GM12878 (cell line): Measurements from ENCODE around the gene ZNF232.
A peak's percentile ranks its signal among the peaks of the same experiment; 100 is the strongest.

Experiments used
- BRCA1 ChIP-seq: IDR thresholded peaks from 2 replicates; pipeline ENCODE4 v1.6.1; 2011; ENCODE audit warnings: low read depth, low read length, improper control_type of control experiment
- CREM ChIP-seq: IDR thresholded peaks from 2 replicates; pipeline ENCODE4 v1.6.1; 2014; ENCODE audit warnings: antibody characterized with exemption, low read depth
- CTCF ChIP-seq, 3 experiments: IDR thresholded peaks in 2 of 3; conservative IDR thresholded peaks in 1 of 3; 2 replicates each; pipeline ENCODE4 v1.5.1; 2011; ENCODE audit warnings: low read depth in 3 of 3, low read length in 3 of 3, mild to moderate bottlenecking in 3 of 3, control low read depth in 2 of 3, moderate library complexity in 2 of 3, inconsistent platforms in 1 of 3, mixed read lengths in 1 of 3; ENCODE audit not compliant: control insufficient read depth in 2 of 3, insufficient read depth in 1 of 3; ENCODE audit errors: extremely low read depth in 1 of 3
- EP300 ChIP-seq, 2 experiments: fragments of 150-350 bp in 1 of 2; IDR thresholded peaks; 2 replicates each; pipeline ENCODE4 v1.6.1; 2011 to 2012; ENCODE audit warnings: low read depth in 2 of 2, low read length in 2 of 2, borderline replicate concordance in 1 of 2, improper control_type of control experiment in 1 of 2, inconsistent platforms in 1 of 2; ENCODE audit not compliant: control insufficient read depth in 1 of 2
- MAX ChIP-seq: IDR thresholded peaks from 2 replicates; pipeline ENCODE4 v1.6.1; 2012; ENCODE audit warnings: low read depth, low read length, improper control_type of control experiment
- POLR2AphosphoS5 ChIP-seq: IDR thresholded peaks from 2 replicates; pipeline ENCODE4 v1.6.1; 2011; ENCODE audit warnings: mild to moderate bottlenecking, low read length, inconsistent platforms
- TARDBP ChIP-seq: IDR thresholded peaks from 2 replicates; pipeline ENCODE4 v1.6.1; 2016; ENCODE audit warnings: borderline replicate concordance
- ZSCAN29 ChIP-seq: fragments of 450-650 bp; IDR thresholded peaks from 2 replicates; pipeline ENCODE4 v1.6.1; 2017; ENCODE audit warnings: mild to moderate bottlenecking, moderate library complexity
- ZZZ3 ChIP-seq: IDR thresholded peaks from 2 replicates; pipeline ENCODE4 v1.6.1; 2011; ENCODE audit warnings: low read depth; ENCODE audit not compliant: control insufficient read depth, insufficient read length

GRCh38 chr17:5110816-5111215, 862 bp downstream of the ZNF232 start:
- TF ChIP-seq MAX (no peak), CTCF (IDR thresholded peaks at IDR 0.05 in 2 of 3, conservative IDR thresholded peaks at IDR 0.05 in 1 of 3; ENCODE audit: control insufficient read depth in 2 of 3, extremely low read depth in 1 of 3, insufficient read depth in 1 of 3, low read depth in 3 of 3, low read length in 3 of 3) (0 out of 6 replicates have a peak, but pooled peaks of 1 of the 3 experiments have one; percentile 4), TARDBP (no peak), ZSCAN29 (no peak), BRCA1 (no peak), CREM (no peak), EP300 (IDR thresholded peaks at IDR 0.05; ENCODE audit: borderline replicate concordance in 1 of 2, control insufficient read depth in 1 of 2, low read depth in 2 of 2, low read length in 2 of 2) (no peak), ZZZ3 (no peak), POLR2AphosphoS5 (no peak)
